Tibial nerve (tissue), 4 donors: ENCODE data around the gene GRIK3. TPM values are rescaled to one million over a fixed set of nuclear protein-coding genes. Genes with fewer than 3 reads are reported as not detected.

Experiments used
- DNase-seq, 2 donors: peaks; one replicate each; pipeline ENCODE4 v3.0.0-alpha.2; 2019; ENCODE audit warnings: low spot score in 2 of 2
- H3K27ac ChIP-seq, 4 donors: fragments of 200-600 bp; sonication (generic) in 3 of 4; one replicate each; pipeline ENCODE4 v1.5.1; 2017 to 2019; ENCODE audit warnings: mild to moderate bottlenecking in 1 of 4
- H3K27me3 ChIP-seq, 2 donors: fragments of 200-600 bp; sonication (generic) in 1 of 2; one replicate each; pipeline versions ENCODE4 v1.5.1 to v1.6.0; 2017 to 2019
- H3K36me3 ChIP-seq, 3 donors: fragments of 200-600 bp; sonication (generic); one replicate each; pipeline ENCODE4 v1.5.1; 2018 to 2019
- H3K4me1 ChIP-seq, 4 donors: fragments of 200-600 bp; sonication (generic) in 3 of 4; one replicate each; pipeline ENCODE4 v1.5.1; 2017 to 2019
- H3K4me3 ChIP-seq, 4 donors: fragments of 200-600 bp; sonication (generic) in 3 of 4; one replicate each; pipeline ENCODE4 v1.5.1; 2017 to 2019; ENCODE audit warnings: mild to moderate bottlenecking in 1 of 4, moderate library complexity in 1 of 4
- H3K9me3 ChIP-seq, 4 donors: fragments of 200-600 bp; sonication (generic) in 3 of 4; one replicate each; pipeline ENCODE4 v1.5.1; 2017 to 2019
- CTCF ChIP-seq, 5 experiments: fragments of 200-600 bp in 3 of 5; fragments of 450-650 bp in 2 of 5; sonication (generic) in 3 of 5; IDR thresholded peaks; one replicate each; pipeline ENCODE4 v1.5.1; 2016 to 2019; ENCODE audit warnings: antibody characterized with exemption in 5 of 5, mild to moderate bottlenecking in 3 of 5, moderate library complexity in 2 of 5
- EP300 ChIP-seq, 2 donors: sonication (generic); formaldehyde crosslinking; IDR thresholded peaks; one replicate each; pipeline ENCODE4 v1.6.1; 2017; ENCODE audit warnings: antibody characterized with exemption in 2 of 2, mild to moderate bottlenecking in 1 of 2
- POLR2A ChIP-seq, 2 donors: fragments of 450-650 bp; IDR thresholded peaks; one replicate each; pipeline ENCODE4 v1.6.1; 2017; ENCODE audit warnings: antibody characterized with exemption in 2 of 2, mild to moderate bottlenecking in 2 of 2, moderate library complexity in 2 of 2
- WGBS, 2 donors: methylation state at CpG; one replicate each; pipeline ENCODE4 v1.1.5; 2018; 5-methylcytosine and 5-hydroxymethylcytosine counted together
- total RNA-seq, 4 donors: library from RNA; depleted of rRNA; stranded (reverse); fragments of >200 nt; gene quantifications; one replicate each; pipeline ENCODE4 v1.1.0, GENCODE V29; 2016

The GRIK3 gene
- total RNA-seq, 4 donors from 2014 or later, result 12.8 to 26.2 (median 21.7) TPM

GRCh38 chr1:37001703-37002102, 32.6 kb downstream of the GRIK3 start:
- no peaks in the 10 kb centered on the region for H3K36me3 ChIP-seq
- WGBS, 2 donors, result 52 to 70% methylated on average over 2 of the region's 2 CpGs

DNA sequence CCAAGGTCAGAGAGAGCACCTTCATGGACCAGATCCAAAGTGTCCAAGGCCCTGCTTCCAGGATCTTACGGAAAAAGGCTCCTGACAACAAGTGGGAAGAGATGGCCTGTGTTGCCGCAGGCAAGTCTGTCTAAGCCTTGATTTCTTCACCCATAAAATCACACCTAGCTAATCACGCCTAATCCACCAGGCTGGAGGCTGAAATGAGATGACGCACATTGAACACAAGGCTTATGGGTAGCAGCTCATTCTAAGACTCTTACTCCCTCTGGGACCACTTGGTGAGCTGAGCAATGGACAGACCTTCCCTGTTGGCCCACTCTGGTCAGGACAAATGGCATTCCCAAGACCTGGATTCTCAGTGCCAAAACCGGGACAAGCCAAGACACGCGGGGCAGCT, 38.2 kb downstream of the GRIK3 start:
- no peak for TF ChIP-seq EP300 (IDR thresholded peaks at IDR 0.05)
- no peak for TF ChIP-seq CTCF (IDR thresholded peaks at IDR 0.05)
- TF ChIP-seq POLR2A (IDR thresholded peaks at IDR 0.05), result no peak
- Histone ChIP-seq H3K4me3 (no peak overlapping the region), H3K36me3 (no peaks in the 10 kb centered on the region), H3K27ac (no peak overlapping the region), H3K4me1 (peaks cover 0 to 8% (median 0%) of the 10 kb centered on the region in 4 donors), H3K9me3 (no peaks in the 10 kb centered on the region), H3K27me3 (no peaks in the 10 kb centered on the region)
- 90 to 97% methylated on average over 7 of the region's 7 CpGs for WGBS, 2 donors
- DNase-seq, result no peak

More at GRCh38 chr1:37001703-37002102, 32.6 kb downstream of the GRIK3 start:
- Histone ChIP-seq H3K9me3 (no peaks in the 10 kb centered on the region), H3K27ac (no peak overlapping the region), H3K27me3 (no peaks in the 10 kb centered on the region), H3K4me1 (peaks cover 0 to 9% (median 0%) of the 10 kb centered on the region in 4 donors), H3K4me3 (no peak overlapping the region)
- no peak for DNase-seq
- no peak for TF ChIP-seq EP300 (IDR thresholded peaks at IDR 0.05)
- no peak for TF ChIP-seq POLR2A (IDR thresholded peaks at IDR 0.05)
- TF ChIP-seq CTCF (IDR thresholded peaks at IDR 0.05), result no peak

GRCh38 chr1:36994868-36995267, 39.4 kb downstream of the GRIK3 start:
- WGBS, 2 donors, result 38 to 58% methylated on average over 8 of the region's 8 CpGs
- Histone ChIP-seq H3K36me3 (no peaks in the 10 kb centered on the region), H3K4me1 (peaks cover 0 to 21% (median 4%) of the 10 kb centered on the region in 4 donors), H3K4me3 (no peak overlapping the region), H3K27ac (no peak overlapping the region), H3K27me3 (no peaks in the 10 kb centered on the region), H3K9me3 (no peaks in the 10 kb centered on the region)
- no peak for DNase-seq
- TF ChIP-seq EP300 (IDR thresholded peaks at IDR 0.05), result no peak
- no peak for TF ChIP-seq CTCF (IDR thresholded peaks at IDR 0.05)
- TF ChIP-seq POLR2A (IDR thresholded peaks at IDR 0.05), result no peak

DNA sequence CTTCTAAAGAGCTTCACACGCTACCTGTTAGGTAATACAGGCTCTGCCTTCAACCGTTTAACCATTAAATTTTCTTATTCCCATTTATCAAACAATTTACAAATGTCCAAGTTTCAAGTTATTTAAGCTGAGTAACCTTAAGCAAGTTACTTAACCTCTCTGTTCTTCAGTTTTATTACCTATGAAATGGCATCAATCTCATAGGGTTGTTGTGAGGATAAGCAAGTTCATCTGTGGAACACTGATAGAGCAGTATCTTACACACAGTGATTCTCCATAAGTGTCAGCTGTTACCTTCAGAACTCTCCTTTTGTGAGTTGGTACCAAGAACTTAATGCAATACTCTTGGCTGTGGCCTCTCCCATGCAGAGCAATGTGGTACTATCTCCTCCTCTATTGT, 40.0 kb downstream of the GRIK3 start:
- H3K36me3 ChIP-seq, result no peaks in the 10 kb centered on the region
- no peaks in the 10 kb centered on the region for H3K27me3 ChIP-seq
- DNase-seq, result no peak
- no peak for TF ChIP-seq CTCF (IDR thresholded peaks at IDR 0.05)
- TF ChIP-seq EP300 (IDR thresholded peaks at IDR 0.05), result no peak
- no peak for TF ChIP-seq POLR2A (IDR thresholded peaks at IDR 0.05)
- peaks cover 0 to 26% (median 10%) of the 10 kb centered on the region in 4 donors for H3K4me1 ChIP-seq
- 50 to 90% methylated on average over 2 of the region's 2 CpGs for WGBS, 2 donors
- H3K9me3 ChIP-seq, result no peaks in the 10 kb centered on the region
- H3K4me3 ChIP-seq, result no peak overlapping the region
- no peak overlapping the region for H3K27ac ChIP-seq

- no peak for DNase-seq
- no peak overlapping the region for H3K4me3 ChIP-seq
- no peaks in the 10 kb centered on the region for H3K27me3 ChIP-seq
- H3K4me1 ChIP-seq, result peaks cover 0 to 46% (median 21%) of the 10 kb centered on the region in 4 donors
- no peak for TF ChIP-seq POLR2A (IDR thresholded peaks at IDR 0.05)
- no peak for TF ChIP-seq CTCF (IDR thresholded peaks at IDR 0.05)
- TF ChIP-seq EP300 (IDR thresholded peaks at IDR 0.05), result no peak
- no peaks in the 10 kb centered on the region for H3K36me3 ChIP-seq
- WGBS, 2 donors, result 77 to 84% methylated on average over 8 of the region's 8 CpGs
- no peaks in the 10 kb centered on the region for H3K9me3 ChIP-seq
- no peak overlapping the region for H3K27ac ChIP-seq
These were observed 42.0 kb downstream of the GRIK3 start for GRCh38 chr1:36992139-36992943.
